Measurements from ENCODE around the gene SNAPC3.
A peak's percentile ranks its signal among the peaks of the same experiment; 100 is the strongest.

Gene SNAPC3

GRCh38 chr9:15482146-15482545 is 59.5 kb downstream of the SNAPC3 start:
- no peaks in the 10 kb centered on the region for H3K79me2 ChIP-seq (ENCODE audit: low read length)
- no peaks in the 10 kb centered on the region for H3K9me3 ChIP-seq (replicated peaks; ENCODE audit: insufficient read depth, low read length)
- H3K4me3 ChIP-seq (ENCODE audit: low read length), result no peak overlapping the region
- DNase-seq, result no peak
- H3K9me2 ChIP-seq (replicated peaks; ENCODE audit: insufficient read depth, low read length), result no peaks in the 10 kb centered on the region
- H3K36me3 ChIP-seq (replicated peaks; ENCODE audit: insufficient read depth, low read length), result no peaks in the 10 kb centered on the region; the same call in 1 of the 2 replicates
- H3K4me2 ChIP-seq (ENCODE audit: low read depth, low read length), result no peak overlapping the region
- no peaks in the 10 kb centered on the region for H3K4me1 ChIP-seq (ENCODE audit: low read length)
- H4K20me1 ChIP-seq (ENCODE audit: insufficient read depth, low read length), result no peaks in the 10 kb centered on the region
- no peak overlapping the region for H3K27ac ChIP-seq (ENCODE audit: low read length)
- no peaks in the 10 kb centered on the region for H3K27me3 ChIP-seq (replicated peaks; ENCODE audit: insufficient read depth, low read length)
- no peaks in the 10 kb centered on the region for H3F3A ChIP-seq (ENCODE audit: insufficient read depth, low read length)
- no peak overlapping the region for H3K9ac ChIP-seq (ENCODE audit: low read length)
- H2AFZ ChIP-seq (ENCODE audit: low read length), result no peak overlapping the region
- no peak for TF ChIP-seq EZH2 (optimal IDR thresholded peaks at IDR 0.05; ENCODE audit: low read depth, low read length)
- TF ChIP-seq EZH2phosphoT487 (IDR thresholded peaks at IDR 0.05; ENCODE audit: low read length), result no peak
- TF ChIP-seq CTCF (IDR thresholded peaks at IDR 0.05; ENCODE audit: low read length), result no peak

- H2AFZ ChIP-seq (ENCODE audit: low read length), result no peak overlapping the region
- H3K79me2 ChIP-seq (ENCODE audit: low read length), result no peaks in the 10 kb centered on the region
- no peaks in the 10 kb centered on the region for H3K4me1 ChIP-seq (ENCODE audit: low read length)
- H3K27ac ChIP-seq (ENCODE audit: low read length), result no peak overlapping the region
- no peaks in the 10 kb centered on the region; the same call in 1 of the 2 replicates for H3K36me3 ChIP-seq (replicated peaks; ENCODE audit: insufficient read depth, low read length)
- H3K9me3 ChIP-seq (replicated peaks; ENCODE audit: insufficient read depth, low read length), result no peaks in the 10 kb centered on the region
- no peak overlapping the region for H3K4me3 ChIP-seq (ENCODE audit: low read length)
- no peak overlapping the region for H3K9ac ChIP-seq (ENCODE audit: low read length)
- no peak for DNase-seq
- no peaks in the 10 kb centered on the region for H3F3A ChIP-seq (ENCODE audit: insufficient read depth, low read length)
- H3K27me3 ChIP-seq (replicated peaks; ENCODE audit: insufficient read depth, low read length), result no peaks in the 10 kb centered on the region
- no peaks in the 10 kb centered on the region for H3K9me2 ChIP-seq (replicated peaks; ENCODE audit: insufficient read depth, low read length)
- no peaks in the 10 kb centered on the region for H4K20me1 ChIP-seq (ENCODE audit: insufficient read depth, low read length)
- TF ChIP-seq EZH2phosphoT487 (IDR thresholded peaks at IDR 0.05; ENCODE audit: low read length), result no peak
- no peak for TF ChIP-seq CTCF (IDR thresholded peaks at IDR 0.05; ENCODE audit: low read length)
- no peak for TF ChIP-seq EZH2 (optimal IDR thresholded peaks at IDR 0.05; ENCODE audit: low read depth, low read length)
- no peak overlapping the region for H3K4me2 ChIP-seq (ENCODE audit: low read depth, low read length)
Measured at GRCh38 chr9:15484802-15485201, 62.1 kb downstream of the SNAPC3 start.

- H3K27ac ChIP-seq (ENCODE audit: low read length), result no peak overlapping the region
- no peak for DNase-seq
- H2AFZ ChIP-seq (ENCODE audit: low read length), result no peak overlapping the region
- no peaks in the 10 kb centered on the region for H3K27me3 ChIP-seq (replicated peaks; ENCODE audit: insufficient read depth, low read length)
- H4K20me1 ChIP-seq (ENCODE audit: insufficient read depth, low read length), result no peaks in the 10 kb centered on the region
- peak; percentile 27 for TF ChIP-seq CTCF (IDR thresholded peaks at IDR 0.05; ENCODE audit: low read length)
- no peak for TF ChIP-seq EZH2 (optimal IDR thresholded peaks at IDR 0.05; ENCODE audit: low read depth, low read length)
- no peak overlapping the region for H3K4me2 ChIP-seq (ENCODE audit: low read depth, low read length)
- no peaks in the 10 kb centered on the region for H3K9me3 ChIP-seq (replicated peaks; ENCODE audit: insufficient read depth, low read length)
- no peaks in the 10 kb centered on the region; the same call in 1 of the 2 replicates for H3K36me3 ChIP-seq (replicated peaks; ENCODE audit: insufficient read depth, low read length)
- H3K4me1 ChIP-seq (ENCODE audit: low read length), result no peaks in the 10 kb centered on the region
- H3K4me3 ChIP-seq (ENCODE audit: low read length), result no peak overlapping the region
- H3K9me2 ChIP-seq (replicated peaks; ENCODE audit: insufficient read depth, low read length), result no peaks in the 10 kb centered on the region
- H3K79me2 ChIP-seq (ENCODE audit: low read length), result no peaks in the 10 kb centered on the region
- H3F3A ChIP-seq (ENCODE audit: insufficient read depth, low read length), result no peaks in the 10 kb centered on the region
- no peak overlapping the region for H3K9ac ChIP-seq (ENCODE audit: low read length)
Measured at GRCh38 chr9:15485836-15486666, 63.4 kb downstream of the SNAPC3 start.
